ENCODE measurements around the gene TSR3.

TSR3 gene

DNA sequence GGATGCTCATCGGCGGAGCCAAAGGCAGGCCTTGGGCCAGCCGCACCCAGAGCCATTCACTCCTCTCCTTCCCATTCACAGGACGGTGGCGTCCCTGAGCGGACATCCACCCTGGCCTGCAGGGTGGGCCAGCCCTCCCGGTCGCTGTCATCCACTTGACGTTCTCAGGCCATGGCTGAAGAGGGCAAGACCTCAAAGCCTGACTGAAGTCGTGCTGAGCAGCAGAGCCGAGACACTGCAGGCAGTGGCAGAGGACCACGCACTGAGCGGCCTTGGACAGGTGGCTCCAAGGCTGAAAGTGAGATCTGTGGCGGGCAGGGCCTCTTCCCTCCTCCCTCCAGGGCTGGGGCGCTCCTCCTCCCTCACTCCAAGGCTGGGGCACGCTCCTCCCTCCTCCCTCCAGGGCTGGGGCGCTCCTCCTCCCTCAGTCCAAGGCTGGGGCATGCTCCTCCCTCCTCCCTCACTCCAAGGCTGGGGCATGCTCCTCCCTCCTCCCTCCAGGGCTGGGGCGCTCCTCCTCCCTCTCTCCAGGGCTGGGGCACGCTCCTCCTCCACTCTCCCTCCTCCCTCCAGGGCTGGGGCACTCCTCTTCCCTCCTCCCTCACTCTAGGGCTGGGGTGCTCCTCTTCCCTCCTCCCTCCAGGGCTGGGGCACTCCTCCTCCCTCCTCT is 24.2 kb upstream of the TSR3 start:
- H3K4me3 ChIP-seq (ENCODE audit: low read depth, low read length): no peak overlapping the region
- H3K27me3 ChIP-seq (ENCODE audit: control insufficient read depth, insufficient read depth, low read length): no peaks in the 10 kb centered on the region
- H3K4me1 ChIP-seq (ENCODE audit: control insufficient read depth, insufficient read depth, low read length): 0 out of 2 replicates have a peak, but pooled peaks cover 2% of the 10 kb centered on the region
- no peak overlapping the region for H3K27ac ChIP-seq (ENCODE audit: low read depth, low read length)
- H3K36me3 ChIP-seq (ENCODE audit: control insufficient read depth, insufficient read depth, low read length): peaks cover 7% of the 10 kb centered on the region; the same call in 1 of the 2 replicates
- H3K9ac ChIP-seq (ENCODE audit: low read depth, low read length): no peak overlapping the region
- H3K9me3 ChIP-seq (ENCODE audit: control insufficient read depth, insufficient read depth, low read length): no peaks in the 10 kb centered on the region

DNA sequence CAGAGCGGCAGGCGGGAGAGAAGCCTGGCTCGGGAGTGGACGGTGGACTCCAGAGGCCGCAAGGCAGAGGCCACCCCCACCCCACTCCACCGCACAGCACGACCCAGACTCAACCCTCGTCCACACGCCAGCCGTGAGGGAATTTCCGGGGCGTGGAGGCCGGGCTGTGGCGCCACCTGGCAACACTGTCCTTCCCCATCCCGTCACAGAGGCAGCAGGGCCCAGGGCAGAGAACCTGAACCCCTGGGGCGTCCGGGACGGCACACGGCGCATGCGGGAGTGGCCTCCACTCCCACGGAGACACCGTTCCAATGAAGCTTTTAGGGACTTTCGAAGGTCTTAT is 23.6 kb upstream of the TSR3 start:
- H3K9me3 ChIP-seq (ENCODE audit: control insufficient read depth, insufficient read depth, low read length): no peaks in the 10 kb centered on the region
- no peak overlapping the region for H3K4me3 ChIP-seq (ENCODE audit: low read depth, low read length)
- no peak overlapping the region for H3K27ac ChIP-seq (ENCODE audit: low read depth, low read length)
- H3K9ac ChIP-seq (ENCODE audit: low read depth, low read length): no peak overlapping the region
- H3K4me1 ChIP-seq (ENCODE audit: control insufficient read depth, insufficient read depth, low read length): 0 out of 2 replicates have a peak, but pooled peaks cover 2% of the 10 kb centered on the region
- peaks cover 7% of the 10 kb centered on the region; the same call in 1 of the 2 replicates for H3K36me3 ChIP-seq (ENCODE audit: control insufficient read depth, insufficient read depth, low read length)
- no peaks in the 10 kb centered on the region for H3K27me3 ChIP-seq (ENCODE audit: control insufficient read depth, insufficient read depth, low read length)

DNA sequence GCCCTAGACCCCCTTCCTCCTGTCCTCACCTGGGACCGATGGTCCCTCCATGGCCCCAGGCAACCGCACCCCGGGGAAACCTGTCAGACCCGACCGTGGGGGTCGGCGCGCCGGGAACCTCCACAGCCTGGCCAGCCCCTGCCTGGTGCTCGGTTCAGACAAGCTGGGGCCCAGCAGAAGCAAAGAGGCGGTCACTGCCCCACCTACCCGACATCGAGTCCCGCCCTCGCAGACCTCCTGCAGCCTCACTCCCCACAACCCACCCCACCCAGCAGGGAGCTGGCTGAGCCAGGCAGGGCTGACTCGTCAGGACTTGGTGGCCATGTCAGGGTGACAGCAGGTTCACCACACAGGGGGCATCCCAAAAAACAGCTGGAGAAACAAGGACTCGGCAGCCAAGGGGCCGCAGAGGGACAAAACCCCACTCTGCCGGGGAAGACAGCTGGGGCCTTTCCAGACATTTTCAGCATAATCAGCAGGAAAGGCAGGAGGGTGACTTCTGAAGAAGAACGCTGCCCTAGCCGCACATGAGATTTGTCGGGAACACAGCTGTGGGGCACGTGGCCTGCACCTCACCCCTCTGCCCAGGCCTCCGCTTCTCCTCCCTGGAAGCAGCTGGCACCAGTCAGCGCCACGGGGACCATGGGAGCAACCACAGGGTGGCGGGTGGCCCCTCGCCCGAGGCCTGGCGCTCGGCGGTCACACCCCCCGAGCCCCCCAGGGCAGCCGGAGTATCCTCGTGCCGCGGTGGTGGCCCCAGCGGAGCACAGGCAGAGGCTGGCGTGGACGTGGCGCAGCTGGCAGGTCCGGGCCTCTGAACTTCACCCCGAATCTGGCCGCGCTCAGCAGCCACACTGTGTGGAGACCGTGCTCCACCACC is 23.0 kb upstream of the TSR3 start:
- Histone ChIP-seq H3K4me1 (ENCODE audit: control insufficient read depth, insufficient read depth, low read length) (no peaks in the 10 kb centered on the region), H3K9me3 (ENCODE audit: control insufficient read depth, insufficient read depth, low read length) (no peaks in the 10 kb centered on the region), H3K27me3 (ENCODE audit: control insufficient read depth, insufficient read depth, low read length) (no peaks in the 10 kb centered on the region), H3K36me3 (ENCODE audit: control insufficient read depth, insufficient read depth, low read length) (peaks cover 13% of the 10 kb centered on the region), H3K9ac (ENCODE audit: low read depth, low read length) (no peak overlapping the region), H3K27ac (ENCODE audit: low read depth, low read length) (no peak overlapping the region), H3K4me3 (ENCODE audit: low read depth, low read length) (no peak overlapping the region)

DNA sequence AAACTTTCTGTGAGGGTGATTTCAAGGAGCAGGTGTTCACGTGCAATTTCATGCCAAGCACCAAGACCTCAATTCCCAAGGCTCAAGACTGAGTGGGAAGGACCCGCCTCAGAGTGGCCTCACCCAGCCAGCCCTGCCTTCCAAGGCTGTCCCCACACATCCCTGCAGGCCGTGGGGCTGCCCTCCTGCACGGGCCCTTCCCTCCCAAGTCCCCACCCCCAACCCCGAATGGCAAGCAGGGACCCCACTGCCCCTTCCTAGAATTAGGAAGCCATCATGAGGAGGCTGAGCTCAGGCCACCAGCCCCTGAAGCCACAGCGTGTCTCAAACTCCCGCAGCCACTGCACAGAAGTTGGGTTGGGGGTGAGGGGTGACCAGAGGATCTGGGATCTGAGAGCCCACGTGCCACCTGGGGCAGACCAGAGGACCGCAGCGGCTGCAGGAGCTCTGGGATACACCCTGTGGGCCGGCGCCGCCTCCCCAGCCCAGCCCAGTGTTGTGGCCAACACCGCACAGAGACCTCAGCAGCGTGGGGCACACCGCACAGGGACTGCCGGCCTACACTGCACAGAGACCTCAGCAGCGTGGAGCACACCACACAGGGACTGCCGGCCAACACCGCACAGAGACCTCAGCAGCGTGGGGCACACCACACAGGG is 20.7 kb upstream of the TSR3 start:
- H3K36me3 ChIP-seq (ENCODE audit: control insufficient read depth, insufficient read depth, low read length): peaks cover 21% of the 10 kb centered on the region
- no peak overlapping the region for H3K4me3 ChIP-seq (ENCODE audit: low read depth, low read length)
- H3K27ac ChIP-seq (ENCODE audit: low read depth, low read length): no peak overlapping the region
- H3K9ac ChIP-seq (ENCODE audit: low read depth, low read length): no peak overlapping the region
- H3K27me3 ChIP-seq (ENCODE audit: control insufficient read depth, insufficient read depth, low read length): no peaks in the 10 kb centered on the region
- H3K4me1 ChIP-seq (ENCODE audit: control insufficient read depth, insufficient read depth, low read length): no peaks in the 10 kb centered on the region
- no peaks in the 10 kb centered on the region for H3K9me3 ChIP-seq (ENCODE audit: control insufficient read depth, insufficient read depth, low read length)

DNA sequence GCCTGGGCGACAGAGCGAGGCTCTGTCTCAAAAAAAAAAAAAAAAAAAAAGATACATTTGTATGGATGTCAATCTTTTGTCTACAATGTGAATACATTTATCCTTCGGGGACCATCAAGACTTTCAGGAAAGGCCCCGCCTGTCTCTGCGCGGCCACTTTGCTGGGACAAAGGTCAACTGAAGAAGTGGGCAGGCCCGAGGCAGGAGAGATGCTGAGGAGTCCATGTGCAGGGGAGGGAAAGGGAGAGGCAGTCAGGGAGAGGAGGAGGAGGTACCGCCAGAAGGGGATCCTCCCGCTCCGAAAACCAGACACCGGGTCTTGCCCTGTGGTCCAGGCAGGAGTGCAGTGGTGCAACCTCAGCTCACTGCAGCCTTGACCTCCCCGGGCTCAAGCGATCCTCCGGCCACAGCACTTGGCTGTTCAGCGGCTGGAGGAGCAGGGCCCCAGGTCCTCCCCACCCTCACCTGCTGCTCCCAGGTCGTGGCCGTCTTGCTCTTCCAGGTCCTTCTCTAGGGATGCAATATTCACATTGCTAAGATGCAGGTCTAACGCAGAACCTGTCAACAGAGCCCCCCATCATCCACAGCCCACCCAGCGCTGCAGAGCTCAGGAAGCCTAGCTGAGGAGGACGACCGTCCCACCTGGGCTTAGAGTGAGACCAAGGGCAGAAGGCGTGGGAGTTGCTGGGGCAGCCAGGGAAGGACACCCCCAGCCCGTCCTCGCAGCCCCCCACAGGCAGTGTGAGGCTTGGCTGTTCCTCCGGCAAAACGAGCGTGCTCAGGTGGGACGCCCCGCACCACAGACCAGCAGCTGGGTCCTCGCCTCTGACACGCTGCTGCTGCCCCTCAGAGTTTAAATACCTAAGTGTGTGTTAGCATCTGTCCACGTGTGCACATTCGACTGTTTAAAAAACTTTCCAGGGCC is 19.6 kb upstream of the TSR3 start:
- Histone ChIP-seq H3K9ac (ENCODE audit: low read depth, low read length) (no peak overlapping the region), H3K9me3 (ENCODE audit: control insufficient read depth, insufficient read depth, low read length) (no peaks in the 10 kb centered on the region), H3K27me3 (ENCODE audit: control insufficient read depth, insufficient read depth, low read length) (no peaks in the 10 kb centered on the region), H3K4me3 (ENCODE audit: low read depth, low read length) (no peak overlapping the region), H3K36me3 (ENCODE audit: control insufficient read depth, insufficient read depth, low read length) (peaks cover 29% of the 10 kb centered on the region), H3K4me1 (ENCODE audit: control insufficient read depth, insufficient read depth, low read length) (no peaks in the 10 kb centered on the region), H3K27ac (ENCODE audit: low read depth, low read length) (no peak overlapping the region)

DNA sequence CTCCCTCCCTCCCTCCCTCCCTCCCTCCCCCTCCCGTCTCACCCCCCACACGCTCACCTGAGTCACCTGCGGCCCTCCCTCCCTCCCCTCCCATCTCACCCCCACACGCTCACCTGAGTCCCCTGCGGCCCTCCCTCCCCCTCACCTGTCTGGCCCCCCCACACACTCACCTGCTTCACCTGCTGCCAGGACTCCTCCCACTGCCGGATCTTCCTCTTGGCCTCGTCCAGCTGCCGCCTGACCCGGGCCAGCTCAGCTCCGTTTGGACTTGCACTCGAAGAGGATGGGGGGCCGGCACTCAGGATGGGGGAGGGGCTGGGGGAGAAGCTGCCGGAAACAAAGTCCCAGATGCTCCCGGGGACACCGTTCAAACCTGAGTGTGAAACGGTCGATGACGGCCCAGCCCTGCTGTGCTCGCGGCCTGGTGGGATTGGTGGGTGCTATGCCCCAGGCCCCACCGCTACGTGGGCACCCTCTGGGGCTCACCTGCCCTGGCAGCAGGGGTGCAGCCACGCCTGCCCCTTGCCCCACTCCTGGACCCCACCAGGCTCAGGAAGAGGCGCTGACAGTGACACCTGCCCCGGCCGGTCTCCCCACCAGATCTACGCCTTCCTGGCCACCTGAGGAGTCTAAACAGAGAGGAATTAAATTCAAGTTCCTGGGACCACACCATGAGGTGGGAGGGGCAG is 16.0 kb upstream of the TSR3 start:
- H3K36me3 ChIP-seq (ENCODE audit: control insufficient read depth, insufficient read depth, low read length): peaks cover 60% of the 10 kb centered on the region
- H3K27ac ChIP-seq (ENCODE audit: low read depth, low read length): no peak overlapping the region
- no peak overlapping the region for H3K9ac ChIP-seq (ENCODE audit: low read depth, low read length)
- H3K9me3 ChIP-seq (ENCODE audit: control insufficient read depth, insufficient read depth, low read length): no peaks in the 10 kb centered on the region
- no peak overlapping the region for H3K4me3 ChIP-seq (ENCODE audit: low read depth, low read length)
- H3K4me1 ChIP-seq (ENCODE audit: control insufficient read depth, insufficient read depth, low read length): no peaks in the 10 kb centered on the region
- no peaks in the 10 kb centered on the region for H3K27me3 ChIP-seq (ENCODE audit: control insufficient read depth, insufficient read depth, low read length)

DNA sequence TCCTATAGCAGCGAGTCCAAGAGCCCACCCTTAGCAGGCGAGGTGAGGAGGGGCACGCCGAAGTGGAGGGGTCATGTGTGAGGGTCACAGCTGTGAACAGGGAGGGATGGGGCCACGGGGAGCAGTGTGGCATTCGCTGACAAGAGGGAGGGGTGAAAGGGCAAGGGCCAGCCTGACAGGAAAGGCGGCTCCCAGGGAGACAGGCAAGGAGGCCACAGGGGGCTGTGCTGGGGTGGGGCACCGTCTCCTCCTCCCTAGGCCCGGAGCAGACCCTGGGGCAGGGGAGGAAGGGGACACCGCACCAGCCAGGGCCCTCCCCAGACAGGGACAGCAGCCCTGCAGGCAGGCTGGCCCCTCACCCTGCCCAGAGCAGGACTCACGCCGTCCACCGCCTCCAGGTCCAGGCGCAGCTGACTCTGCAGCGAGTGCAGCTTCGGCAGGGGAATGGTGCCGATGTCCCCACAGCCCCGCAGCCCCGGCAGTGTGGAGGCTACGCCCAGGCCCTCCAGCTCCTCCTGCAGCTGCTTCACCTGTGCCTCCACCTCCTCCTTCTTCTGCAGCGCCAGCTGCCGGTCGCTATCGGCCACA is 15.1 kb upstream of the TSR3 start:
- Histone ChIP-seq H3K9ac (ENCODE audit: low read depth, low read length) (no peak overlapping the region), H3K4me3 (ENCODE audit: low read depth, low read length) (no peak overlapping the region), H3K27me3 (ENCODE audit: control insufficient read depth, insufficient read depth, low read length) (no peaks in the 10 kb centered on the region), H3K9me3 (ENCODE audit: control insufficient read depth, insufficient read depth, low read length) (no peaks in the 10 kb centered on the region), H3K36me3 (ENCODE audit: control insufficient read depth, insufficient read depth, low read length) (peaks cover 68% of the 10 kb centered on the region), H3K4me1 (ENCODE audit: control insufficient read depth, insufficient read depth, low read length) (no peaks in the 10 kb centered on the region), H3K27ac (ENCODE audit: low read depth, low read length) (no peak overlapping the region)

DNA sequence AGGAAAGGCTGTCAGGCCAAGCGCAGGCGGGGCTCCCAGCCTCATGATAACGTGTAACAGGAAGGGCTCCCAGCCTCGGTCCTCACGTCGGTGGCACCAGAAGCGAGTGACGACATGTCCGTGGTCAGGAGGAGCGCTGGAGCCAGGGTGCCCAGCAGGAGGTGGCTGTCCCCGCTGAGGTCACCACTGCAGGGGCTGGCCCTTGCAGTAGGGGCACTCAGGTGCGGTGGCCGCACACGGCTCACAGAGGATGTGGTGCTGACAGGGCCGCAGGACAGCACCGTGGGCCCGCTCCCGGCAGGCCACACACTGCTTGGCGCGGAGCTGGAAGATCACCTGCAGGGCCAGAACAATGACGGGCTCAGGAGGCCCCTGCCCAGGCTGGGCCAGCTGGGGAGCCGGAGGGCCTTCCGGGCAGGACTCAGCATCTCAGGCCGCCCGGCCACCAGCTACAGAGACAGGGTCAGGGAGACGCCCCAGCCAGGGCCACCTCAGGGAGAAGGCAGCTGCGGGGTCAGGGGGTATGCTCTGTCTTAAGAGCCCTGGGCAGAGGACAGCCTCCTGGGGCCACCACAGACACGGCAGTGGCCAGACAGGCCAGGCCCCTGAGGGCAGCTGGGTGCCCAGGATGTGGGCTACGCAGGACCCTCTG is 14.5 kb upstream of the TSR3 start:
- H3K9ac ChIP-seq (ENCODE audit: low read depth, low read length): no peak overlapping the region
- H3K27me3 ChIP-seq (ENCODE audit: control insufficient read depth, insufficient read depth, low read length): no peaks in the 10 kb centered on the region
- no peaks in the 10 kb centered on the region for H3K4me1 ChIP-seq (ENCODE audit: control insufficient read depth, insufficient read depth, low read length)
- peaks cover 71% of the 10 kb centered on the region for H3K36me3 ChIP-seq (ENCODE audit: control insufficient read depth, insufficient read depth, low read length)
- H3K27ac ChIP-seq (ENCODE audit: low read depth, low read length): no peak overlapping the region
- no peak overlapping the region for H3K4me3 ChIP-seq (ENCODE audit: low read depth, low read length)
- no peaks in the 10 kb centered on the region for H3K9me3 ChIP-seq (ENCODE audit: control insufficient read depth, insufficient read depth, low read length)

DNA sequence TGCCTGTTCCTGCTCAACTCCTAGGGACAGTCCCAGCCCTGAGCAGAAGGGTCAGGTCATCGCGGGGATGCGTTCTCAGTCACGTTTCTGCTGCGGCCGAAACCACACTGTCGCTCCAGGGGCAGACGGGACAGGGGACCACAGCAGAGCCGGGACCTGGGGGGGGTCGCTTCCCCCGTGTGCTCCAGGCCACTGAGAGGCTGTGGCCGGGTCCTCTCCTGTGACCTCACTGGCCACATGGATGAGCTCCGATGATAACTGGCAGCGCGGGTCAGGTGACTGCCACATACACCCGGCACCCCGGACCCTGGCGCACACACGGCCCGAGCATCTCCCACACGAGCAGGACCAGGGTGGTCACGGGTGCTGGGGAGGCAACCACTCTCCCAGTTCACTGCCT is 12.8 kb upstream of the TSR3 start:
- Histone ChIP-seq H3K4me1 (ENCODE audit: control insufficient read depth, insufficient read depth, low read length) (no peaks in the 10 kb centered on the region), H3K4me3 (ENCODE audit: low read depth, low read length) (no peak overlapping the region), H3K27ac (ENCODE audit: low read depth, low read length) (no peak overlapping the region), H3K27me3 (ENCODE audit: control insufficient read depth, insufficient read depth, low read length) (no peaks in the 10 kb centered on the region), H3K9ac (ENCODE audit: low read depth, low read length) (no peak overlapping the region), H3K36me3 (ENCODE audit: control insufficient read depth, insufficient read depth, low read length) (peaks cover 74% of the 10 kb centered on the region), H3K9me3 (ENCODE audit: control insufficient read depth, insufficient read depth, low read length) (no peaks in the 10 kb centered on the region)

All from HUES48 (cell line).